Gastroesophageal sphincter (tissue), 4 donors: ENCODE data around the gene BAHCC1. TPM values are rescaled to one million over a fixed set of nuclear protein-coding genes. Genes with fewer than 3 reads are reported as not detected.

ENCODE experiments used
- ATAC-seq: fragments of 150-250 bp; one replicate; pipeline ENCODE4 v1.9.1; 2016; ENCODE audit warnings: mild to moderate bottlenecking, moderate library complexity
- H3K27ac ChIP-seq, 4 donors: fragments of 200-600 bp; sonication (generic) in 3 of 4; 1 replicate in 3 of 4; 2 replicates in 1 of 4; pipeline ENCODE4 v1.5.1; 2016 to 2019
- H3K27me3 ChIP-seq: fragments of 200-600 bp; sonication (generic); one replicate; pipeline ENCODE4 v1.5.1; 2019
- H3K36me3 ChIP-seq, 2 donors: fragments of 200-600 bp; sonication (generic); one replicate each; pipeline ENCODE4 v1.5.1; 2019; ENCODE audit warnings: control low read depth in 1 of 2
- H3K4me1 ChIP-seq, 3 donors: fragments of 200-600 bp; sonication (generic); 1 replicate in 2 of 3; 2 replicates in 1 of 3; pipeline ENCODE4 v1.5.1; 2016 to 2019; ENCODE audit warnings: control low read depth in 2 of 3
- H3K4me3 ChIP-seq, 2 donors: fragments of 200-600 bp; sonication (generic); one replicate each; pipeline ENCODE4 v1.5.1; 2019; ENCODE audit warnings: mild to moderate bottlenecking in 1 of 2, moderate library complexity in 1 of 2
- H3K9me3 ChIP-seq, 3 donors: fragments of 200-600 bp; sonication (generic); one replicate each; pipeline ENCODE4 v1.5.1; 2017 to 2019; ENCODE audit warnings: control low read depth in 2 of 3
- EP300 ChIP-seq: sonication (generic); formaldehyde crosslinking; IDR thresholded peaks from one replicate; pipeline ENCODE4 v1.6.1; 2017; ENCODE audit warnings: antibody characterized with exemption, mild to moderate bottlenecking
- POLR2A ChIP-seq, 2 donors: fragments of 450-650 bp; IDR thresholded peaks; one replicate each; pipeline ENCODE4 v1.6.1; 2017; ENCODE audit warnings: antibody characterized with exemption in 2 of 2, mild to moderate bottlenecking in 2 of 2, moderate library complexity in 1 of 2
- POLR2AphosphoS5 ChIP-seq: sonication (generic); formaldehyde crosslinking; IDR thresholded peaks from one replicate; pipeline ENCODE4 v1.6.1; 2017; ENCODE audit warnings: antibody characterized with exemption
- WGBS, 2 donors: methylation state at CpG; one replicate each; pipeline ENCODE4 v1.1.5; 2018; ENCODE audit warnings: low coverage in 1 of 2; 5-methylcytosine and 5-hydroxymethylcytosine counted together
- total RNA-seq, 4 donors: library from RNA; depleted of rRNA; stranded (reverse); fragments of >200 nt; gene quantifications; one replicate each; pipeline ENCODE4 v1.1.0, GENCODE V29; 2016
- TF ChIP-seq, protein P1 (sequence below), 4 experiments: fragments of 200-600 bp in 2 of 4; fragments of 450-650 bp in 2 of 4; sonication (generic) in 1 of 4; IDR thresholded peaks; one replicate each; pipeline ENCODE4 v1.5.1; 2017 to 2019; ENCODE audit warnings: antibody characterized with exemption in 4 of 4, mild to moderate bottlenecking in 2 of 4, moderate library complexity in 2 of 4

Gene BAHCC1
- total RNA-seq, 4 donors from 2014 or later = 17.5 to 34.3 (median 19.5) TPM

DNA sequence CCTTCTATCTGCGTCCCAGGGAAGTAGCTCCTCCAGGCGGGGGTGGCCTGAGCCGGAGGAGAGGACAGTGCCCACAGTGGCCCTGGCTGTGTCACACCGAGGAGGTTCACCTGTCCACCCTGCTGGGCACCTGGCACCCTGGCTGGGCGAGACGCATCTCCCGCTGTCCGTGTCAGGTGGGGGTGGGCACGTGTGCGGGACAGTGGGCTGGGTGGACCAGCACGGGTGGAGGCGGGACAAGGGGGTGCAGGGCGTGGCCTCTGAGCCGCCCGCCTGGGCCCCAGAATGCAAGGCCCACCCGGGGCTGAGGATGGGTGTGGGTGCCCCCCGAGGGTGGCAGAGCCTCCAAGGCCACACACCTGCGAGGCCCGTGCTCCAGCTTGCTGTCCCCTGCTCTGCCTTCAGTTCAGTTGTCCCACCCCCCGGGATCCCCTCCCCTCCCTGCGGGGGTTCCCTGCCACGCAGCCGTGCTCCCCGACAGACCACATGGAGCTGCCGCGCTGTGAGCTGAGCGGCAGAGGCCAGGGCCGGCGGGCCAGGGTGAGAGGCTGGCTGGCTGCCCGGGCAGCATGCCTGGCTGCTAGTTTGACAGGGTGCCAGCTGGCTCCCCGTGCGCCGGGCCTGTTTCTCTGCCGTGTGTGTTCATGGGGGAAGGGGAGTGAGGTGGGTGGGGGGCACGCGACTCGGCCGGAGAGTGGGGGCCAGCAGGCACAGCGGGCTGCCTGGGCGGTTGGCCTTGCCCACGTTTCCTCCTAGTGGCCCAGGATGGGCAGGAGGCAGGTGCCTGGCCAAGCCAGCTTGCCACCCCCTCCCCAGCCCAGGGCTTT is 33.9 kb downstream of the BAHCC1 start:
- Histone ChIP-seq H3K27ac (peak overlapping the region in 3 of 4 donors; percentile 49 to 75 (median 51)), H3K27me3 (no peaks in the 10 kb centered on the region), H3K36me3 (peaks cover 0 to 8% of the 10 kb centered on the region in 2 donors), H3K4me3 (peak overlapping the region in 1 of 2 donors; percentile 34), H3K9me3 (no peaks in the 10 kb centered on the region), H3K4me1 (peaks cover 12 to 82% (median 39%) of the 10 kb centered on the region in 3 donors)
- WGBS, 2 donors = no CpG with 5 or more reads among the region's 41 CpGs
- peak; percentile 77 for ATAC-seq
- TF ChIP-seq EP300 = no peak
- peak; percentile 83 for TF ChIP-seq POLR2AphosphoS5
- TF ChIP-seq POLR2A (IDR thresholded peaks at IDR 0.05) = no peak
- TF ChIP-seq, protein P1, sequence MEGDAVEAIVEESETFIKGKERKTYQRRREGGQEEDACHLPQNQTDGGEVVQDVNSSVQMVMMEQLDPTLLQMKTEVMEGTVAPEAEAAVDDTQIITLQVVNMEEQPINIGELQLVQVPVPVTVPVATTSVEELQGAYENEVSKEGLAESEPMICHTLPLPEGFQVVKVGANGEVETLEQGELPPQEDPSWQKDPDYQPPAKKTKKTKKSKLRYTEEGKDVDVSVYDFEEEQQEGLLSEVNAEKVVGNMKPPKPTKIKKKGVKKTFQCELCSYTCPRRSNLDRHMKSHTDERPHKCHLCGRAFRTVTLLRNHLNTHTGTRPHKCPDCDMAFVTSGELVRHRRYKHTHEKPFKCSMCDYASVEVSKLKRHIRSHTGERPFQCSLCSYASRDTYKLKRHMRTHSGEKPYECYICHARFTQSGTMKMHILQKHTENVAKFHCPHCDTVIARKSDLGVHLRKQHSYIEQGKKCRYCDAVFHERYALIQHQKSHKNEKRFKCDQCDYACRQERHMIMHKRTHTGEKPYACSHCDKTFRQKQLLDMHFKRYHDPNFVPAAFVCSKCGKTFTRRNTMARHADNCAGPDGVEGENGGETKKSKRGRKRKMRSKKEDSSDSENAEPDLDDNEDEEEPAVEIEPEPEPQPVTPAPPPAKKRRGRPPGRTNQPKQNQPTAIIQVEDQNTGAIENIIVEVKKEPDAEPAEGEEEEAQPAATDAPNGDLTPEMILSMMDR (IDR thresholded peaks at IDR 0.05) = no peak

DNA sequence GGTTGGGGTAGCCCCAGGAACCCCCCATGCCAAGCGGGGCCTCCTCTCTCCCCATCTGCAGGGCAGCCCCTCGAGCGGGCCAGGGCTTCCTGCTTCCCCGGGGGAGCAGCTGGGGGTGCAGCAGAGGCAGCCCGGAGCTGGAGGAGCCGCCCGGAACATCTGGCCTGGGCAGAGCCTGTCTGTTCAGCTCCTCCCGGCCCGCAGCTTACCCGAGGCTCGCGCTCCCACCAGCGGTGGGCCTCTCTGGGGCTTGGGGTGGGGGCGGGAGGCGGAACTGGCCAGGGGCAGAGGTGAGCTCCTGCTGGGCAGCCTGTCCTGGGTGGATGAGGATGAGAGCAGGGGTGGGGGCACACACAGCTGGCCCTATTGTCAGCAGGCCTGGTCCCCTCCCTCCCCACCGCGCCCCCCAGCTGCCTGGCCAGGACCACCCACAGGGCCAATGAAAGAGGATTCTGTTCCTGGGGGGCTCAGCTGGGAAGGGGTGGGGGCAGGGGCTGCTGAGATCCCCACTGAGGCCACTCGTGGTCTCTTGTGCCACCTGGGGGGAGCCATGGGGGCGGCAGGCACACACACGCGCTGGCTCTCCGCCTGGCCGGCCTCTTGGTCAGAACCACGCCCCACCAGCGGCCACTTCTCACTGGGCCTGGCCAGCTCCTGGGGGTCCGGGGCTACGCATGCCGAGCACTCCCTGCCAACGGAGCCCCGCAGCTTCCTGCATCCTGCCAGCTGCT is 34.7 kb downstream of the BAHCC1 start:
- peak overlapping the region in 3 of 4 donors; percentile 49 to 75 (median 51) for H3K27ac ChIP-seq
- peaks cover 12 to 84% (median 37%) of the 10 kb centered on the region in 3 donors for H3K4me1 ChIP-seq
- peak; percentile 25 for ATAC-seq
- no CpG with 5 or more reads among the region's 30 CpGs for WGBS, 2 donors
- no peak for TF ChIP-seq POLR2A (IDR thresholded peaks at IDR 0.05)
- TF ChIP-seq, protein P1 (IDR thresholded peaks at IDR 0.05) = peak in 2 of 4 experiments; percentile 26 to 52
- no peaks in the 10 kb centered on the region for H3K27me3 ChIP-seq
- peaks cover 0 to 8% of the 10 kb centered on the region in 2 donors for H3K36me3 ChIP-seq
- no peaks in the 10 kb centered on the region for H3K9me3 ChIP-seq
- peak overlapping the region in 1 of 2 donors; percentile 34 for H3K4me3 ChIP-seq

DNA sequence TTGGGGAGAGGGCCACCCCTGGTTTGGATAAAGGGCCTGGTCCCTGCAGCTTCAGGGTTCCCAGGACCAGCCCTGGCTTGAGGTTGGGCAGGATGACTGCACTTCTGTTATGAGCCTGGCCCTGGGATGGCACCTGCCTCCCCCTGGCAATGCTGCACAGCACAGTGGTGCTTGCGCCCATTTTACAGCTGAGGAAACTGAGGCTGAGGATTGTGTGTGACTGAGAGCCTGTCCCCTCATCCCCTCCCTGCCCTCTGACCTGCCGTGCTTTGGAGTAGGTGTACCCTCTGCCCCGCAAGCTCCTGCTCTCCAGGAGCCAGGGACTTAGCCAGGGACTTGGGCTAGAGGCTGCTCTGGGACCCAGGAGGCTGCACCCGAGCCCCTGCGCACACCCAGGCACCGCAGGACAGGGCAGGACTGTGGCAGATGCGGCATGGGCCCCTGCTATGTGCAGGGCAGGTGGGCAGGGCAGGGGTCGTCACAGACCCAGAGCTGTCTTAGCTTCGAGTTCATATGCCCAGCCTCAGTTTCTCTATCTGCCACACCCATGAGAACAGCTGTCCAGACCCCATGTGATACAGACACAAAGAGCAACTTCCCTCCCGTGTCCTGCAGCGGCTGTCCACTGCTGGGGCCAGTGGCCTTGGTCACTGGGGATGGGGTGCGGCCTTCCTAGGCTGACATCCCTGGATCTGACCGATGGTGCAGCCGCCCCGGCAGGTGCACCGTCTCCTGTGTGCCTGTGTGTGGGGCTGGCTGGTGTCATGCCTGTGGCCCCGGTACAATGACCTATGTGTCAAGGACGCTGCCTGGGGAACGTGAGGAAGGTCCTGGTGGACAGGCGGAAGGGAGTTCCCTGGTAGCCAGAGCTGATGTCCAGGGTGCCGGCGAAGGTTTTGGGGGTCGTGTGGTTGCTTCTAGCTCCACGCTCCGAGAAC is 36.6 kb downstream of the BAHCC1 start:
- H3K9me3 ChIP-seq = no peaks in the 10 kb centered on the region
- no peaks in the 10 kb centered on the region for H3K27me3 ChIP-seq
- no peak for ATAC-seq
- H3K4me1 ChIP-seq = peaks cover 12 to 96% (median 47%) of the 10 kb centered on the region in 3 donors
- TF ChIP-seq POLR2A (IDR thresholded peaks at IDR 0.05) (no peak), POLR2AphosphoS5 (no peak), EP300 (no peak)
- TF ChIP-seq, protein P1 (IDR thresholded peaks at IDR 0.05) = no peak
- no peak overlapping the region for H3K27ac ChIP-seq
- H3K4me3 ChIP-seq = no peak overlapping the region
- peaks cover 0 to 8% of the 10 kb centered on the region in 2 donors for H3K36me3 ChIP-seq
- WGBS, 2 donors = 87% methylated on average over 9 of the region's 25 CpGs; no CpG with 5 or more reads in 1 of the 2 donors

- Histone ChIP-seq H3K9me3 (no peaks in the 10 kb centered on the region), H3K27ac (no peak overlapping the region), H3K36me3 (no peaks in the 10 kb centered on the region), H3K27me3 (no peaks in the 10 kb centered on the region), H3K4me3 (no peak overlapping the region), H3K4me1 (peaks cover 12 to 96% (median 47%) of the 10 kb centered on the region in 3 donors)
- 40% methylated on average over 1 of the region's 10 CpGs; no CpG with 5 or more reads in 1 of the 2 donors for WGBS, 2 donors
- TF ChIP-seq POLR2A (IDR thresholded peaks at IDR 0.05) (no peak), EP300 (no peak), POLR2AphosphoS5 (no peak)
- TF ChIP-seq, protein P1 (IDR thresholded peaks at IDR 0.05) = no peak
- no peak for ATAC-seq
Measured at GRCh38 chr17:81432941-81433340, 37.7 kb downstream of the BAHCC1 start.
